LNCAP (cell line): ENCODE data around the gene ASPDH.

Experiments
- CTCF ChIP-seq: fragments of 450-650 bp; IDR thresholded peaks from 2 replicates; pipeline ENCODE4 v1.5.1; 2017; ENCODE audit warnings: mild to moderate bottlenecking

Gene ASPDH

GRCh38 chr19:50496189-50497021 is 17.3 kb downstream of the ASPDH start:
- no peak for TF ChIP-seq CTCF

GRCh38 chr19:50495020-50495531 is 18.6 kb downstream of the ASPDH start:
- TF ChIP-seq CTCF, result no peak

GRCh38 chr19:50494186-50495019 is 19.3 kb downstream of the ASPDH start:
- no peak for TF ChIP-seq CTCF

GRCh38 chr19:50493171-50493570 is 20.5 kb downstream of the ASPDH start:
- TF ChIP-seq CTCF, result no peak

- no peak for TF ChIP-seq CTCF
Measured at GRCh38 chr19:50492303-50493052, 21.2 kb downstream of the ASPDH start.

- no peak for TF ChIP-seq CTCF
Measured at GRCh38 chr19:50490991-50491472, 22.7 kb downstream of the ASPDH start.

- no peak for TF ChIP-seq CTCF
Measured at GRCh38 chr19:50490411-50490811, 23.3 kb downstream of the ASPDH start.
